HepG2 (cell line): ENCODE results near the gene TMEM185A. TPM values are rescaled to one million over a fixed set of nuclear protein-coding genes. Genes with fewer than 3 reads are reported as not detected.
"Not testable (repeated sequence)": the region's sequence is repeated elsewhere in the genome, so short reads cannot be mapped to it uniquely, and the experiment has no call there.

Source experiments
- ATAC-seq: fragments of 200-7000 bp; cut with Tn5 transposase; 3 replicates; pipeline ENCODE4 v1.9.1; 2020; ENCODE audit warnings: mild to moderate bottlenecking, moderate library complexity
- BruUV-seq: library from RNA; stranded (reverse); fragments of 400-500 nt; replicated peaks from 2 replicates; lab custom pipeline; 2021; lab: Mats Ljungman, UMichigan
- CTCF ChIA-PET: fragments of 300-600 bp; formaldehyde crosslinking; extraction: SDS; loops from one replicate; lab custom pipeline; 2021; ENCODE audit warnings: low total read pairs, inconsistent platforms, low intra/inter-chr PET ratio; lab: Yijun Ruan, JAX
- POLR2A ChIA-PET: fragments of 350-600 bp; sonication (Branson Sonifier 250); formaldehyde crosslinking; loops from one replicate; lab custom pipeline; 2020; ENCODE audit warnings: antibody characterized with exemption, inconsistent platforms; lab: Yijun Ruan, JAX
- DNase-seq: peaks from one replicate; pipeline ENCODE4 v3.0.0-alpha.2; 2015; ENCODE audit warnings: low spot score
- FAIRE-seq: peaks from 3 replicates; lab custom pipeline; 2011; peaks lifted over from hg19 to GRCh38; lab: Jason Lieb, UNC
- H2AFZ ChIP-seq: one replicate; pipeline ENCODE4 v1.6.1; 2011; ENCODE audit warnings: low read length, inconsistent platforms
- H3K27ac ChIP-seq: fragments of 300-600 bp; 3 replicates; pipeline ENCODE4 v1.8.0; 2011; ENCODE audit warnings: mixed run types, mild to moderate bottlenecking, mixed read lengths, low read length, inconsistent platforms; ENCODE audit not compliant: insufficient read depth; ENCODE audit errors: extremely low read length
- H3K27me3 ChIP-seq, 2 experiments: fragments of 200-600 bp in 1 of 2; 2 replicates in 1 of 2; 3 replicates in 1 of 2; pipeline versions ENCODE4 v1.6.0 to v1.8.0; 2011; ENCODE audit warnings: low read length in 2 of 2, mild to moderate bottlenecking in 2 of 2, moderate library complexity in 2 of 2, inconsistent platforms in 1 of 2; ENCODE audit not compliant: insufficient read depth in 2 of 2, control insufficient read depth in 1 of 2
- H3K36me3 ChIP-seq, 2 experiments: fragments of 200-600 bp in 1 of 2; replicated peaks in 1 of 2; 2 replicates in 1 of 2; 3 replicates in 1 of 2; pipeline versions ENCODE4 v1.5.1 to v1.8.0; 2011; ENCODE audit warnings: low read length in 2 of 2, inconsistent platforms in 1 of 2; ENCODE audit not compliant: insufficient read depth in 2 of 2, control insufficient read depth in 1 of 2
- H3K4me1 ChIP-seq: 2 replicates; pipeline ENCODE4 v1.5.1; 2012; ENCODE audit warnings: low read length, inconsistent platforms; ENCODE audit not compliant: insufficient read depth
- H3K4me2 ChIP-seq: 2 replicates; pipeline ENCODE4 v1.6.0; 2011; ENCODE audit warnings: low read depth, low read length, inconsistent platforms
- H3K4me3 ChIP-seq, 3 experiments: fragments of 200-600 bp in 1 of 3; sonication (generic), shearing (Covaris generic) in 1 of 3; replicated peaks in 1 of 3; 2 replicates each; pipeline ENCODE4 v1.5.1; 2011 to 2016; ENCODE audit warnings: low read length in 3 of 3, inconsistent platforms in 2 of 3, low read depth in 2 of 3, mild to moderate bottlenecking in 2 of 3, control low read depth in 1 of 3, mixed read lengths in 1 of 3; ENCODE audit not compliant: insufficient read depth in 1 of 3
- H3K79me2 ChIP-seq: one replicate; pipeline ENCODE4 v1.6.1; 2011; ENCODE audit warnings: low read length, inconsistent platforms; ENCODE audit not compliant: insufficient read depth
- H3K9ac ChIP-seq: 2 replicates; pipeline ENCODE4 v1.6.0; 2011; ENCODE audit warnings: mild to moderate bottlenecking, low read depth, low read length, inconsistent platforms; ENCODE audit not compliant: insufficient read depth
- H3K9me3 ChIP-seq: 2 replicates; pipeline ENCODE4 v1.5.1; 2012; ENCODE audit warnings: mild to moderate bottlenecking, low read length
- H4K20me1 ChIP-seq: 2 replicates; pipeline ENCODE4 v1.6.0; 2011; ENCODE audit warnings: inconsistent platforms, mild to moderate bottlenecking, low read length, moderate library complexity; ENCODE audit not compliant: insufficient read depth
- WGBS: methylation state at CpG from one replicate; pipeline ENCODE4 v1.1.6; 2017; ENCODE audit warnings: low lambda C conversion rate; 5-methylcytosine and 5-hydroxymethylcytosine counted together
- in situ Hi-C: cut with HindIII; loops from 2 replicates; pipeline ENCODE4 v1.10.0; 2017; ENCODE audit warnings: low pct_unique_long_range_greater_than_20kb; ENCODE audit not compliant: extremely low pct_ligation_motif_present
- intact Hi-C: fragments of 100-400 bp; cut with micrococcal nuclease; formaldehyde crosslinking; loops from one replicate; pipeline ENCODE4 v1.10.0; 2022; ENCODE audit not compliant: unreplicated experiment
- polyA plus RNA-seq, 8 experiments: library from polyadenylated mRNA; depleted of rRNA in 3 of 8; stranded (reverse) in 7 of 8; unstranded in 1 of 8; fragments of >200 nt; fragmentation: Illumina TruSeq in 4 of 8; extraction: Trizol in 4 of 8; gene quantifications; 2 replicates each; pipeline versions ENCODE4 v1.2.1 to v1.2.3, GENCODE V29; 2011 to 2016; ENCODE audit warnings: low read depth in 4 of 8, missing spikeins in 1 of 8, mixed read lengths in 1 of 8; ENCODE audit not compliant: insufficient read depth in 1 of 8
- total RNA-seq, 5 experiments: library from RNA; depleted of rRNA; stranded (reverse); fragments of >200 nt; fragmentation: Illumina TruSeq; extraction: Trizol; gene quantifications; 2 replicates each; pipeline ENCODE4 v1.2.3, GENCODE V29; 2016; ENCODE audit warnings: low read depth in 1 of 5

The TMEM185A gene
- total and polyA plus RNA-seq, 2 of the 13 experiments (the other 11 are each of a cell fraction or from before 2014, with no cell fraction given), result 5.9 to 10.5 TPM

DNA sequence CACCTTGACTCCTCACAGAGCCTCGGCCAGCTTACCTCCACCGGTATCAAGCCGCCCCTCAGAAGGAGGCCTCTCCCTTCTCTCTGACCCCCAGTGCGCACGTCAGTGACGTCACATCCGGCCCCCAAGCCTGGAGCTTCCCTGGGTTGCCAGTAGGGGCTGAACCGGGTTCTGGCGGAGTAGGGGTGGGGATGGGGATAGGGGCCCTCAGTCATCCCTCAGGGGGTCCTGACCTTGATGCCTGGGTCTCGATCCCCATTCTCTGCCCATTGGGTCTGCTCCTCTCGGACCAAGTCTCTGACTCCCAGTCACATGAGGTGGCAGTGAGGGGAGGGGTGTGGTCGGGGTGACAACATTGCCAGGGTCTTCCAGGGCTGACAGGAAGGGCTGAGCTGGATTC lies 44.2 kb downstream of the TMEM185A start, which contains the start of gene MAGEA9B:
Gene MAGEA9B (minus strand): TSS at position 101 of the 400 bp plus-strand sequence. CDS start 4,280 bp downstream, outside the sequence.
- not testable (repeated sequence) for H3K4me1 ChIP-seq

DNA sequence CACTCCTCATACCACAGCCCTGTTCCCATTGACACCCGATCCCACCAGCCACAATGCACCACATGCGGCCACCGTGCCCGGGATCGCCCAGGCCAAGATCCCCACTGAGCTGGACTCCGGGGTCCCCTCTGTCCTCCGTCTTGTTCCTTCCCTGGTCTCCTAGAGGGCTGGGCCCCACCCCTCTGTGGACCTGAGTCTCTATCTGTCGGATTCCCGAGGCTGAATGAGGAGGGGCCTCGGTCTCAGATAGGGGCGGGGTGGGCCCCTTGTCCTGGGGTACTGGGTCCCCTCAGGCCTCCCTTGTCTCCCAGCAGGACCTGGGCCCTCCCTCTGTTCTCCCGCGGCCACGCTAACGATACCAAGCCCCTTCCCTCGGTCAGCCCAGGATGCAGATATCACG lies 46.0 kb downstream of the TMEM185A start:
- H4K20me1 ChIP-seq, H3K79me2 ChIP-seq, BruUV-seq, H3K27ac ChIP-seq, FAIRE-seq, H3K9me3 ChIP-seq, H2AFZ ChIP-seq, in situ Hi-C loops, CTCF ChIA-PET, H3K27me3 ChIP-seq, ATAC-seq, intact Hi-C loops, POLR2A ChIA-PET, H3K4me2 ChIP-seq, H3K4me3 ChIP-seq, H3K4me1 ChIP-seq, DNase-seq, H3K9ac ChIP-seq, H3K36me3 ChIP-seq: not testable (repeated sequence)
- no CpG with 5 or more reads among the region's 17 CpGs for WGBS

More for the DNA sequence above, 44.2 kb downstream of the TMEM185A start, which contains the start of gene MAGEA9B:
- ATAC-seq, DNase-seq, H3K27ac ChIP-seq, intact Hi-C loops, H4K20me1 ChIP-seq, H3K27me3 ChIP-seq, H3K9ac ChIP-seq, FAIRE-seq, H3K4me2 ChIP-seq, H3K4me3 ChIP-seq, H3K36me3 ChIP-seq, POLR2A ChIA-PET, in situ Hi-C loops, H3K9me3 ChIP-seq, H3K79me2 ChIP-seq, CTCF ChIA-PET, BruUV-seq, H2AFZ ChIP-seq: not testable (repeated sequence)
- WGBS, result no CpG with 5 or more reads among the region's 12 CpGs

DNA sequence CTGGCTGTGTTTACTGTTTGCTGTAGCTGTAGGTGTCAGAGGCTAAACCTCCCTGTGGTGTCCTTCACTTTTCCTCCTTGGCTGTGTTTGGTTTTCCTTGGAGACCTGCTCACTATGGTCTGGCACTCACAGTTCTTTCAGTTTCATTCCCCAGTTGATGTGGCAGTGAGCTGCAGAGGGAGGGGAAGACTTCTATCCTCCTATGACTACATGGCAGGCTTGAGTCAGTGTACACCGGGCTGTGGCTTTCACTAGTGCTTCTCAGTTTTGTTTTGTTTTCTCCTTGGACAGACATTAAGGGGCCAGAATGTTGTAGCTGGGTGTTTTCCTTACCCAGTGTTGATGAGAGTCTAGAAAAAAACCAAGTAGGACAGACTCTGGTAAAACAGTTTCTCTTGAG lies 58.1 kb downstream of the TMEM185A start:
- H3K27me3 ChIP-seq, ATAC-seq, DNase-seq, H3K9me3 ChIP-seq, intact Hi-C loops, H3K4me1 ChIP-seq, POLR2A ChIA-PET, H3K36me3 ChIP-seq, FAIRE-seq, H2AFZ ChIP-seq, H4K20me1 ChIP-seq, H3K9ac ChIP-seq, H3K27ac ChIP-seq, H3K4me3 ChIP-seq, CTCF ChIA-PET, H3K79me2 ChIP-seq, H3K4me2 ChIP-seq, BruUV-seq, in situ Hi-C loops: not testable (repeated sequence)
- no CpG with 5 or more reads among the region's 1 CpG for WGBS
